ENCODE results near the gene RPSA. TPM values are rescaled to one million over a fixed set of nuclear protein-coding genes. Genes with fewer than 3 reads are reported as not detected.
A peak's percentile ranks its signal among the peaks of the same experiment; 100 is the strongest.

RPSA gene
- total and polyA plus RNA-seq, 2 of the 4 experiments (the other 2 are of a cell fraction) = 1,415 to 2,710 TPM

- Histone ChIP-seq H3K36me3 (ENCODE audit: control insufficient read depth, insufficient read depth, low read length) (no peaks in the 10 kb centered on the region), H3K79me1 (ENCODE audit: low read depth in 1 of 2, low read length in 2 of 2) (peaks cover 23 to 61% of the 10 kb centered on the region in 2 experiments), H2BK120ac (ENCODE audit: low read depth, low read length) (no peak overlapping the region), H4K20me1 (ENCODE audit: insufficient read depth, low read length) (peaks cover 43% of the 10 kb centered on the region), H2AK9ac (replicated peaks; ENCODE audit: low read depth, low read length, poor library complexity) (no peak overlapping the region), H3K27ac (ENCODE audit: insufficient read depth, low read length) (no peak overlapping the region), H3K4ac (ENCODE audit: low read depth, low read length) (no peak overlapping the region), H3K14ac (replicated peaks; ENCODE audit: low read depth, low read length) (no peak overlapping the region), H3K9me3 (ENCODE audit: control insufficient read depth, insufficient read depth, low read length) (no peaks in the 10 kb centered on the region), H3K4me3 (ENCODE audit: insufficient read depth, low read depth, low read length) (peak overlapping the region; percentile 31), H3K18ac (ENCODE audit: low read depth, low read length) (no peak overlapping the region), H3K4me2 (ENCODE audit: low read depth, low read length) (peak overlapping the region; percentile 62), H3K27me3 (ENCODE audit: control insufficient read depth, insufficient read depth, low read length) (no peaks in the 10 kb centered on the region), H3K9me1 (ENCODE audit: insufficient read depth, low read length) (peaks cover 17% of the 10 kb centered on the region; the same call in 1 of the 2 replicates), H2BK20ac (ENCODE audit: low read depth, low read length) (no peak overlapping the region), H2BK15ac (ENCODE audit: low read depth, low read length) (no peak overlapping the region), H3K56ac (ENCODE audit: extremely low read depth, insufficient read depth, low read length) (no peak overlapping the region), H4K5ac (ENCODE audit: low read depth, low read length) (no peak overlapping the region), H2AFZ (replicated peaks; ENCODE audit: low read length, poor library complexity) (peak overlapping the region; percentile 98), H2BK5ac (ENCODE audit: low read depth, low read length, poor library complexity, severe bottlenecking) (no peak overlapping the region), H3K9ac (ENCODE audit: low read depth, low read length) (no peak overlapping the region), H4K8ac (ENCODE audit: low read depth in 2 of 2, low read length in 2 of 2) (no peak overlapping the region), H2AK5ac (ENCODE audit: low read depth, low read length) (no peak overlapping the region), H3K4me1 (ENCODE audit: control insufficient read depth, insufficient read depth, low read length) (peaks cover 5% of the 10 kb centered on the region; the same call in 1 of the 2 replicates), H3K23ac (ENCODE audit: low read depth, low read length) (no peak overlapping the region), H4K91ac (ENCODE audit: insufficient read depth, low read depth, low read length) (no peak overlapping the region)
- no peak for ATAC-seq (ENCODE audit: low read depth)
- CTCF ChIA-PET = no interaction called here
- dilution Hi-C loops (cut with HindIII; ENCODE audit: low sequenced_read_pairs, unreplicated experiment) (no loop called here), intact Hi-C loops (cut with micrococcal nuclease) (loop anchor here (1.0 to 5.0 kb wide), 2 partner anchors 22 to 277 kb away; partner anchors contain the start of genes GORASP1, RPSA and TTC21A), in situ Hi-C loops (cut with MboI; ENCODE audit: low sequenced_read_pairs) (no loop called here)
- TSS peak; percentile 53 for BruUV-seq (replicated peaks)
- DNase-seq = no peak
- TF ChIP-seq POLR2A (IDR thresholded peaks at IDR 0.05; ENCODE audit: low read depth, low read length) (no peak), BHLHE40 (IDR thresholded peaks at IDR 0.05; ENCODE audit: low read depth, low read length) (no peak)
- POLR2A ChIA-PET (ENCODE audit: unreplicated experiment) = no interaction called here
- WGBS, 2 experiments (ENCODE audit: extremely low coverage in 2 of 2, insufficient read length in 1 of 2) = 70% methylated on average over 7 of the region's 14 CpGs; no CpG with 5 or more reads in 1 of the 2 experiments
Observed at GRCh38 chr3:39384665-39385000, 21.9 kb upstream of the RPSA start.
